ENCODE data around the gene ABCD3.
A peak's percentile ranks its signal among the peaks of the same experiment; 100 is the strongest.
"Not testable (repeated sequence)": the region's sequence is repeated elsewhere in the genome, so short reads cannot be mapped to it uniquely, and the experiment has no call there.

Gene ABCD3

DNA sequence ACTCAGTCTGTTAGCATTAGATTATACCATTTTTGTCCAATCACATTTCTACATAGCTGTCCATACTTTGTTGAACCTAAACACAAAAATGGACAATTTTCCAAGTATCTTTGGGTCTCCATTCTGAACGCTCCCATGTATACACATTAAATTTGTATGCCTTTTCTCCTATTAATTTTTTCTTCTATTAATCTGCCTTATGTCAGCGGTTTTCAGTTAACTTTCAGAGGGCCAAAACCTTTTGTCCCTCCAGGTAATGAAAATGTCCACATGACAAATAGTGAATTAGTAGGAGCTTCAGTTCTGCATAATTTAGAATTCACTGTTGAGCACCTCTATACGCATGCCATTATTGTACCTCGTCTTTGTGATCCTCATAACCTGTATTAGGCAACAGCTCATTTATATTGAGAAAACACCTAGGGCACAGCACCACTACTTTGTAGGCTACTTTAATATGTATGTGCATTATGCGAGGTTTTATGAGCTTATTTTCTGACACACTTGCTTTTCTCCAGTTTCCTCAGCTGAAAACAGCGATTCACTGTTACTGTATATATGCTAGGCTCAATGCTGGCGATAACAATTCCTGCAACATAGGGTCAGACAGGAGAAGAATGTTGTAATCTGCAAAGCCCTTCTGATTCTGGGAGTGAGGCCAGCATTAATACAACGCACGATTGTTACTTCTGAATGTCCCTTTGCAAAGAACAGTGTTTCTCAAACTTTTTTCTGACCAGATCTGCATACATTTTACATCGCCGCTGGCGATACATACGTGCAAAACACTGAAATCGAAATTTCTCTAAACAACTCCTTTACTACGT lies 1.1 kb upstream of the ABCD3 start:
- DNase-seq, result peak; percentile 32

DNA sequence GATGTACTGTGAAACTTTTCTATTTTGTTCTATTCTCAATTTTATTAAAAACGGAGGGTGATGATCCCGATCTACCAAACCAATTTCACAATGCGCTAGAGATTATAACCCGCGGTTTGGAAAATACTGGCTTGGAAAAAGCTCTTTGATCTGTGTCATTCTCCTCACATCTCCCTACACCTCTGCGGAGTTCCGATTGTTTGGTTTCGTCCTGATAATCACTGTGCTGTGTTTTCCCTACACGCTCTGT lies 536 bp upstream of the ABCD3 start:
- DNase-seq, result no peak

- DNase-seq, result no peak
Measured at GRCh38 chr1:94418664-94419655, 771 bp downstream of the ABCD3 start.

DNA sequence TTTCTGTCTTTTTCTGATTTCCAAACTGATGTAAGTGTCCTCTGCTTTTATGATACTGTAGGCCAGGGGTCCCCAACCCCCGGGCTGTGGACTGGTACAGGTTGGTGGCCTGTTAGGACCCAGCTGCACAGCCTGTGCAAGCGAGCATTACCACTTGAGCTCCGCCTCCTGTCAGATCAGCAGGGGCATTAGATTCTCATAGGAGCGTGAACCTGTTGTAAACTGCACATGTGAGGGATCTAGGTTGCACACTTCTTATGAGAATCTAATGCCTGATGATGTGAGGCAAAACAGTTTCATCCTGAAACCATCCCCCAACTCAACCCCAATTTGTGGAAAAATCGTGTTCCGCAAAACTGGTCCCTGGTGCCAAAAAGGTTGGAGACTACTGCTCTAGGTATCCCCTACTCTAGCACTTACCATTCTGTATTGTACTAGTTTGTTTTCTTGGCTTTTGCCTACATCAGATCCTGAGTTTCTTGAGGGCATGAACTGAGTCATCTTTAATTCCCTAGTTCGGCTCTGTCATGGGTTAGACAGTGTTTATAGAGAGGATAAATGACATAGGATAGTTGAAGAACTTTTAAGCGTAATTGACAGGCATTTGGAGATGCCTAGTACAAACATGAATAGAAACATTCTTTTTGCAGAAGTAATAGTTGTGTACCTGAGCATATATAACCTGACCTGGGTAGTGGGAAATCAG lies 4.1 kb downstream of the ABCD3 start:
- no peak for DNase-seq

- DNase-seq, result no peak
Measured at GRCh38 chr1:94425821-94426484, 7.8 kb downstream of the ABCD3 start.

- DNase-seq, result not testable (repeated sequence)
Measured at GRCh38 chr1:94426485-94426870, 8.3 kb downstream of the ABCD3 start.

GRCh38 chr1:94428441-94428840 lies 10.3 kb downstream of the ABCD3 start:
- DNase-seq, result no peak

DNA sequence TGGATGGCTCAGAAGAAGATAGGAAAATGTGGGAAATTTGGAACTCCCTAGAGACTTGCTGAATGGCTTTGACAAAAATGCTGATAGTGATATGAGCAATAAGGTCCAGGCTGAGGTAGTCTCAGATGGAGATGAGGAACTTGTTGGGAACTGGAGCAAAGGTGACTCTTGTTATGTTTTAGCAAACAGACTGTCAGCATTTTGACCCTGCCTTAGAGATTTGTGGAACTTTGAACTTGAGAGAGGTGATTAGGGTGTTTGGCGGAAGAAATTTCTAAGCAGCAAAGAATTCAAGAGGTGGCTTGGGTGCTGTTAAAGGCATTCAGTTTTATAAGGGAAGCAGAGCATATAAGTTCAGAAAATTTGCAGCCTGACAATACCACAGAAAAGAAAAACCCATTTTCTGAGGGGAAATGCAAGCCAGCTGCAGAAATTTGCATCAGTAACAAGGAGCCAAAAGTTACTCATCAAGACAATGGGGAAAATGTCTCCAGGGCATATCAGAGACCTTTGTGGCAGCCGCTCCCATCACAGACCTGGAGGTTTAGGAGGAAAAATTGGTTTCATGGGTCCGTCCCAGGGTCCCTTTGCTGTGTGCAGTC lies 10.8 kb downstream of the ABCD3 start:
- not testable (repeated sequence) for DNase-seq

- DNase-seq, result not testable (repeated sequence)
Measured at GRCh38 chr1:94430066-94430465, 11.9 kb downstream of the ABCD3 start.

DNA sequence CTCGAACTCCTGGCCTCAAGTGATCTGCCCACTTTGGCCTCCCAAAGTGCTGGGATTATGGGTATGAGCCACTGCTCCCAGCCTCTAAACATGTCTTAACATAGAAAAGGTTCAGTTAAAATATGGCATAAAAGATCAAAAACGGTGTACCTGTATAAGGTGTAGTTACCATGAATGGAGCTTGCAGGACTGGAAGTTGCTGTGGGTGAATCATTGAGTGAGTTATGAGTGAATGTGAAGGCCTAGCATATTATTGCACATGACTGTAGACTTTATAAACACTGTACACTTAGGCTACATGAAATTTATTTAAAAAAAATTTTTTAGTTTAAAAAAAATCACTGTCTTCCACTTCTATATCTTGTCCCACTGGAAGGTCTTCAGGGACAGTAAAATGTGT lies 15.7 kb downstream of the ABCD3 start:
- DNase-seq, result no peak

GRCh38 chr1:94434365-94435045 lies 16.3 kb downstream of the ABCD3 start:
- peak; percentile 52 for DNase-seq

- DNase-seq, result no peak
Measured at GRCh38 chr1:94438692-94439276, 20.6 kb downstream of the ABCD3 start.

DNA sequence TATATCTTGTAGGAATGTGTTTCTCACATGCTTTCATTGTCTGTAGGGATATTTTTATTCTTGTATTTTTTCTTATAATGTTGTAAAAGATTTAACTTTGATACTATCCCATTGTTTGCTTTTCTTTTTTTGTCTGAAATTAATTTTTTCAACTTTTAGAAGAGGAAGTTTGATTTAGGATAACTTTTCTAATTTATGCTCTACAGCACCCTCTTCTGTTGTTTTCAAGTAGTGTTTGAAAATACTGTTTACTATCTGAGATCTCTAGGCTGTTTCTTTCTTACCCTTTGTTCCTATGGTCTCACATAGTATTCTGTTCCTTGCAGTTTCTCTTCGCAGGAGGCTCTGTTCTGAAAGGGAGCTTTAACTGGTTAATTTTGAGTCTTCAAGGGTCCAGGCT lies 21.9 kb downstream of the ABCD3 start:
- DNase-seq, result no peak

- DNase-seq, result not testable (repeated sequence)
Measured at GRCh38 chr1:94443067-94443466, 24.9 kb downstream of the ABCD3 start.

GRCh38 chr1:94444819-94445218 lies 26.6 kb downstream of the ABCD3 start:
- not testable (repeated sequence) for DNase-seq

- not testable (repeated sequence) for DNase-seq
Measured at GRCh38 chr1:94445733-94446132, 27.5 kb downstream of the ABCD3 start.

DNA sequence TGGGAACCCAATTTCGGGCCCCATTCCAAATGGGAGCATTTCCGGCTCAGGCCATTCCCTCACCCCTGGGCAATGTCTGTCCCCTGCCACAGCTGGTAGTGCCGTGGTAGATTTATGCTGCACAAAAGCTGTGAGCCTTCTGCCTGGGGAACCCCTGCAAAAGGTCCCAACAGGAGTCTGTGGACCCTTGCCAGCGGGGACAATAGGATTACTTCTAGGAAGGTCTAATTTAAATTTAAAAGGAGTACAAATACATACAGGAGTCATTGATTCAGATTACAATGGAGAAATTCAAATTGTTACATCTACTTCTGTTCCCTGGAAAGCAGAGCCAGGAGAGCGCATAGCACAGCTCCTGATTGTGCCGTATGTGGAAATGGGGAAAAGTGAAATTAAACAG lies 28.0 kb downstream of the ABCD3 start:
- DNase-seq, result not testable (repeated sequence)

GRCh38 chr1:94448741-94449140 lies 30.6 kb downstream of the ABCD3 start:
- not testable (repeated sequence) for DNase-seq

DNA sequence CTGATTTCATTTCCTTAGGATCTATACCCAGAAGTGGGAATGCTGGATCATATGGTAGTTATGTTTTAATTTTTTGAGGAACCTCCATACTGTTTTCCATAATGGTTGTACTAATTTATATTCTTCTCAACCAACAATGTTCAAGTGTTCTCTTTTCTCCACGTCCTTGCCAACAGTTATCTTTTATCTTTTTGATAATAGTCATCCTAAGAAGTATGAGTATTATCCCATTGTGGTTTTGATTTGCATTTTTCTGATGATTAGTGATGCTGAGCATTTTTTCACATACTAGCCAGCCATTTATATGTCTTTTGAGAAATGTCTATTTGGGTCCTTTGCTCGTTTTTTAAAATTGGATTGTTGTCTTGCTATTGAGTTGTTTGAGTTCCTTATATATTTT lies 38.5 kb downstream of the ABCD3 start:
- DNase-seq, result no peak

DNA sequence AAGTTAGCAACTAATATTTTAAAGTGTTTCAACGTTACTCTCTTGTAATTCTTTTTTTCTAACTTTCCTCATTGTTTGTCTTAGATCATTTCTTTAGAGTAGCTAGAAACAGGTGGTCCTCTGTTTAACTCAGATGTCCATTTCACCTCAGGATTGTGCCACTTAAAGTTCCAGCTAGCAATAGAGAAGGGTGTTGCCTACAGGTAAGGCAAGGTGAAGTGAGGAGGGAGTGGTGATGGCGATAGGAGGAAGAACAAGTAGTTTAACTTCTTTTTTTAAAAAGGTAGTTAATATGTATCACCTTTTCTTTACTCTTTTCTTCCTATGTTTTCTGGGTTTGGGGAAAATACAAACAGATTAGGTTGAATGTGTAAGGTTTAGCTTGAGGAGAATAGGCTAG lies 44.4 kb downstream of the ABCD3 start:
- DNase-seq, result no peak

DNA sequence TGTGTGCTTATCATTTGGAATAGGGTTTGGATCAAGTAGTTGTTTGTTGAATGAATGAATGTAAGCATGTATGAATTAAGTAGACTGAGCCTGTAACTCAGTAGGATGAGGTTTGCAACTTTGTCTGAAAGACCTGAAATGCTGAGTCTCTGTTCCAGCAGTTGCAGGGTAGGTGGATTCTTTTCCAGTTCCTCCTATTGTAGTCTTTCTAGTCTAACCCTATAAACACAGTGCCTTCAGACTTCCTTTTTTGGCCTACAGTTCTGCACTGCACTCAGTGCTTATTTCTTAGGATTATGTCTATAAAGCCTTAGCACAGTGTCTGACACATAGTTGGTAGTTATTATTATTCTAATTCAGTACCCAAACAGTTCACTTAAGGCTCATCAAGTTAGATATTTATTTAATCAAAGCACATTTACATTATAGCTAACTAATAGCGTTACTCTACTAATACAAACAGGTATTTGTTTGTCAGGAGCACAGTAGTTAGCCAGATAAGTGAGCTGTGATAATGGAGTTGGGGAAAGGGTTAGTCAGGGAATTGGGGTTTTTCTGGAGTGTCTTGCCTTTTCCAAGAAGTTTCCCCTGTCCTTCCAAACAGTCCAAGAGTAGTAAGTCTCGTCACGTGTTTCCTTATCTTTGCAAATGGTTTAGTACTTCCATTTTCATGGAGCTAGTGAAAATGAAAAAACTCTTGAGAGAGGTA lies 45.0 kb downstream of the ABCD3 start:
- no peak for DNase-seq
